ENCODE measurements around the gene PDCD4. TPM values are rescaled to one million over a fixed set of nuclear protein-coding genes. Genes with fewer than 3 reads are reported as not detected.

The PDCD4 gene
- total RNA-seq, 1 experiment from 2014 or later = 63.0 TPM

GRCh38 chr10:110914431-110914830, 42.7 kb downstream of the PDCD4 start:
- ChIA-PET POLR2A (no interaction called here), RAD21 (ENCODE audit: low non-redundant PET in 1 of 2, low total read pairs in 2 of 2, uncharacterized antibody in 2 of 2, unreplicated experiment in 2 of 2) (no interaction called here), CTCF (no interaction called here)
- ATAC-seq (no peak), DNase-seq (ENCODE audit: low read depth, low spot score) (no peak)
- no peaks in the 10 kb centered on the region for H4K20me1 ChIP-seq (ENCODE audit: insufficient read depth)
- intact Hi-C loops (cut with micrococcal nuclease) = no loop called here
- H3K79me2 ChIP-seq (ENCODE audit: insufficient read depth, low read length) = peaks cover 3% of the 10 kb centered on the region; the same call in 1 of the 2 replicates
- no peak overlapping the region for H2AFZ ChIP-seq (ENCODE audit: low read depth, low read length, poor library complexity, severe bottlenecking)
- no peak overlapping the region for H3K4me2 ChIP-seq (ENCODE audit: low read length)
- TF ChIP-seq ZBTB33 (IDR thresholded peaks at IDR 0.05; ENCODE audit: extremely low read depth, insufficient replicate concordance, low read length) (no peak), CTCF (IDR thresholded peaks at IDR 0.05 in 2 of 3, conservative IDR thresholded peaks at IDR 0.05 in 1 of 3; ENCODE audit: borderline replicate concordance in 1 of 3, insufficient read depth in 1 of 3, low read depth in 2 of 3, low read length in 2 of 3) (no peak), SIN3A (IDR thresholded peaks at IDR 0.05; ENCODE audit: low read depth) (no peak), EGR1 (IDR thresholded peaks at IDR 0.05; ENCODE audit: low read depth) (no peak), CBX3 (IDR thresholded peaks at IDR 0.05; ENCODE audit: low read depth) (no peak), MAX (IDR thresholded peaks at IDR 0.05) (no peak), POLR2AphosphoS5 (IDR thresholded peaks at IDR 0.05; ENCODE audit: low read depth, low read length) (no peak), SP1 (IDR thresholded peaks at IDR 0.05; ENCODE audit: low read depth) (no peak), CEBPB (IDR thresholded peaks at IDR 0.05; ENCODE audit: low read depth) (no peak), ZNF274 (IDR thresholded peaks at IDR 0.05; ENCODE audit: low read depth, low read length) (no peak), POLR2A (IDR thresholded peaks at IDR 0.05; ENCODE audit: borderline replicate concordance, extremely low read depth, insufficient read depth, insufficient read length) (no peak), EZH2 (IDR thresholded peaks at IDR 0.05) (no peak)
- peaks cover 0 to 16% of the 10 kb centered on the region in 2 experiments; a peak in 3 of 4 replicates for H3K4me1 ChIP-seq (ENCODE audit: control insufficient read depth in 1 of 2, insufficient read depth in 2 of 2, low read length in 2 of 2)
- no peak overlapping the region for H3K4me3 ChIP-seq (replicated peaks in 1 of 2; ENCODE audit: low read depth in 1 of 2, low read length in 2 of 2)
- H3K9me2 ChIP-seq (ENCODE audit: insufficient read depth) = no peaks in the 10 kb centered on the region
- no peak overlapping the region for H3K9ac ChIP-seq (ENCODE audit: low read length)
- H3K27ac ChIP-seq (ENCODE audit: low read depth, low read length) = no peak overlapping the region
- no peaks in the 10 kb centered on the region for H3K27me3 ChIP-seq (ENCODE audit: insufficient read depth, low read length)
- H3K36me3 ChIP-seq (ENCODE audit: control insufficient read depth in 1 of 2, insufficient read depth in 2 of 2, low read length in 2 of 2) = no peaks in the 10 kb centered on the region
- BruUV-seq (replicated peaks) = no TSS peak
- no peaks in the 10 kb centered on the region for H3K9me3 ChIP-seq (ENCODE audit: control insufficient read depth in 1 of 2, insufficient read depth in 1 of 2, low read depth in 1 of 2, low read length in 2 of 2)

Data from HCT116 (cell line).